ENCODE results near the gene PROZ. TPM values are rescaled to one million over a fixed set of nuclear protein-coding genes. Genes with fewer than 3 reads are reported as not detected.

Gene PROZ
- total RNA-seq, 2 experiments from 2014 or later = not detected

GRCh38 chr13:113118261-113119021, 40.0 kb upstream of the PROZ start:
- no peak for DNase-seq
- Mint-ChIP-seq H3K27me3 (no peaks in the 10 kb centered on the region), H3K4me3 (no peak overlapping the region), H3K27ac (no peak overlapping the region), H3K36me3 (ENCODE audit: low read depth) (no peaks in the 10 kb centered on the region), H3K4me1 (ENCODE audit: low read depth) (no peaks in the 10 kb centered on the region), H3K9me3 (no peaks in the 10 kb centered on the region)
- TF ChIP-seq CTCF (IDR thresholded peaks at IDR 0.05) = no peak
- intact Hi-C loops (cut with micrococcal nuclease) = no loop called here
- ChIA-PET POLR2A (no interaction called here), CTCF (no interaction called here)
- ATAC-seq = no peak

- no peak for DNase-seq
- Mint-ChIP-seq H3K4me1 (ENCODE audit: low read depth) (no peaks in the 10 kb centered on the region), H3K9me3 (no peaks in the 10 kb centered on the region), H3K4me3 (no peak overlapping the region), H3K36me3 (ENCODE audit: low read depth) (no peaks in the 10 kb centered on the region), H3K27ac (no peak overlapping the region), H3K27me3 (no peaks in the 10 kb centered on the region)
- TF ChIP-seq CTCF (IDR thresholded peaks at IDR 0.05) = no peak
- no peak for ATAC-seq
- ChIA-PET POLR2A (no interaction called here), CTCF (no interaction called here)
- intact Hi-C loops (cut with micrococcal nuclease) = no loop called here
Observed at GRCh38 chr13:113119166-113119821, 39.2 kb upstream of the PROZ start.

GRCh38 chr13:113119822-113120189, 38.6 kb upstream of the PROZ start:
- Mint-ChIP-seq H3K27me3 (no peaks in the 10 kb centered on the region), H3K36me3 (ENCODE audit: low read depth) (no peaks in the 10 kb centered on the region), H3K4me1 (ENCODE audit: low read depth) (no peaks in the 10 kb centered on the region), H3K9me3 (no peaks in the 10 kb centered on the region), H3K27ac (no peak overlapping the region), H3K4me3 (no peak overlapping the region)
- TF ChIP-seq CTCF (IDR thresholded peaks at IDR 0.05) = no peak
- ChIA-PET POLR2A (no interaction called here), CTCF (no interaction called here)
- intact Hi-C loops (cut with micrococcal nuclease) = no loop called here
- DNase-seq (no peak), ATAC-seq (no peak)

- TF ChIP-seq CTCF (IDR thresholded peaks at IDR 0.05) = no peak
- Mint-ChIP-seq H3K27me3 (no peaks in the 10 kb centered on the region), H3K4me1 (ENCODE audit: low read depth) (no peaks in the 10 kb centered on the region)
Observed at GRCh38 chr13:113120300-113121182, 37.9 kb upstream of the PROZ start.

More at GRCh38 chr13:113120300-113121182, 37.9 kb upstream of the PROZ start:
- CTCF ChIA-PET = no interaction called here
- no peaks in the 10 kb centered on the region for H3K36me3 Mint-ChIP-seq (ENCODE audit: low read depth)
- no peak for DNase-seq
- intact Hi-C loops (cut with micrococcal nuclease) = no loop called here
- POLR2A ChIA-PET = no interaction called here
- H3K4me3 Mint-ChIP-seq = no peak overlapping the region
- H3K27ac Mint-ChIP-seq = no peak overlapping the region
- ATAC-seq = no peak
- no peaks in the 10 kb centered on the region for H3K9me3 Mint-ChIP-seq

Measured in activated CD8-positive, alpha-beta T cell treated with anti-CD3 and anti-CD28 coated beads for 36 hours (primary cell).